Measurements from ENCODE around the gene PKN2.

- TF ChIP-seq CTCF (conservative IDR thresholded peaks at IDR 0.05 in 1 of 2, IDR thresholded peaks at IDR 0.05 in 1 of 2; ENCODE audit: low read depth in 1 of 2, low read length in 2 of 2) (no peak), EZH2 (IDR thresholded peaks at IDR 0.05; ENCODE audit: low read length, missing control alignments) (no peak)
These were observed 96.4 kb downstream of the PKN2 start for GRCh38 chr1:88780485-88780884.

Data from fibroblast of lung (primary cell).